CD8-positive, alpha-beta memory T cell (primary cell): ENCODE results near the gene CYP24A1. TPM values are rescaled to one million over a fixed set of nuclear protein-coding genes. Genes with fewer than 3 reads are reported as not detected.

Source experiments
- CTCF ChIA-PET: fragments of 350-600 bp; sonication (Branson Sonifier 250); formaldehyde crosslinking; loops from one replicate; lab custom pipeline; 2021; ENCODE audit warnings: antibody characterized with exemption; lab: Charles Lee
- POLR2A ChIA-PET: fragments of 350-600 bp; sonication (Branson Sonifier 250); formaldehyde crosslinking; loops from one replicate; lab custom pipeline; 2021; ENCODE audit warnings: antibody characterized with exemption; lab: Charles Lee
- DNase-seq, 5 donors: peaks; one replicate each; pipeline versions ENCODE4 v3.0.0 to v3.0.0-alpha.2; 2020 to 2022; ENCODE audit warnings: mixed read lengths in 1 of 5
- H3K27ac ChIP-seq: one replicate; pipeline ENCODE4 v1.7.0; 2013; ENCODE audit warnings: low read depth, mild to moderate bottlenecking, low read length, moderate library complexity
- H3K27me3 ChIP-seq: 2 replicates; pipeline ENCODE4 v1.7.0; 2013; ENCODE audit warnings: low read length, mild to moderate bottlenecking; ENCODE audit not compliant: insufficient read depth, poor library complexity, severe bottlenecking
- H3K36me3 ChIP-seq: 2 replicates; pipeline ENCODE4 v1.7.0; 2013; ENCODE audit warnings: mild to moderate bottlenecking, low read length, moderate library complexity; ENCODE audit not compliant: insufficient read depth
- H3K4me1 ChIP-seq: 2 replicates; pipeline ENCODE4 v1.7.0; 2013; ENCODE audit warnings: mild to moderate bottlenecking, low read length, moderate library complexity; ENCODE audit not compliant: insufficient read depth
- H3K4me3 ChIP-seq: 2 replicates; pipeline ENCODE4 v1.7.0; 2013; ENCODE audit warnings: mild to moderate bottlenecking, low read length
- H3K9me3 ChIP-seq: 2 replicates; pipeline ENCODE4 v1.7.0; 2013; ENCODE audit warnings: mild to moderate bottlenecking, low read length
- H3K27ac Mint-ChIP-seq, 8 donors: one replicate each; pipeline ENCODE4 v1.8.0; 2020 to 2021; ENCODE audit warnings: mixed read lengths in 8 of 8, mild to moderate bottlenecking in 6 of 8, inconsistent platforms in 3 of 8, moderate library complexity in 3 of 8
- H3K27me3 Mint-ChIP-seq, 2 donors: one replicate each; pipeline ENCODE4 v1.8.0; 2020 to 2021; ENCODE audit warnings: mixed read lengths in 2 of 2, mild to moderate bottlenecking in 1 of 2, moderate library complexity in 1 of 2
- H3K36me3 Mint-ChIP-seq, 3 donors: one replicate each; pipeline ENCODE4 v1.8.0; 2020 to 2021; ENCODE audit warnings: mixed read lengths in 3 of 3, inconsistent platforms in 1 of 3, mild to moderate bottlenecking in 1 of 3
- H3K4me1 Mint-ChIP-seq, 3 donors: one replicate each; pipeline ENCODE4 v1.8.0; 2020 to 2021; ENCODE audit warnings: mixed read lengths in 3 of 3, inconsistent platforms in 1 of 3, mild to moderate bottlenecking in 1 of 3
- H3K4me3 Mint-ChIP-seq, 7 donors: one replicate each; pipeline ENCODE4 v1.8.0; 2020 to 2021; ENCODE audit warnings: mixed read lengths in 7 of 7, mild to moderate bottlenecking in 6 of 7, moderate library complexity in 4 of 7, inconsistent platforms in 2 of 7
- H3K9me3 Mint-ChIP-seq, 5 donors: one replicate each; pipeline ENCODE4 v1.8.0; 2020 to 2022; ENCODE audit warnings: mixed read lengths in 5 of 5, mild to moderate bottlenecking in 3 of 5, moderate library complexity in 2 of 5, inconsistent platforms in 1 of 5
- polyA plus RNA-seq: library from polyadenylated mRNA; unstranded; fragments of 300-500 nt; fragmentation: Illumina TruSeq; gene quantifications from one replicate; pipeline ENCODE4 v1.2.3, GENCODE V29; 2021
- total RNA-seq, 2 experiments: library from RNA; stranded (reverse); gene quantifications; one replicate each; pipeline ENCODE4 v1.2.3, GENCODE V29; 2021

CYP24A1 gene
- total and polyA plus RNA-seq, 3 experiments from 2014 or later, result 0.37 to 0.58 (median 0.40) TPM

DNA sequence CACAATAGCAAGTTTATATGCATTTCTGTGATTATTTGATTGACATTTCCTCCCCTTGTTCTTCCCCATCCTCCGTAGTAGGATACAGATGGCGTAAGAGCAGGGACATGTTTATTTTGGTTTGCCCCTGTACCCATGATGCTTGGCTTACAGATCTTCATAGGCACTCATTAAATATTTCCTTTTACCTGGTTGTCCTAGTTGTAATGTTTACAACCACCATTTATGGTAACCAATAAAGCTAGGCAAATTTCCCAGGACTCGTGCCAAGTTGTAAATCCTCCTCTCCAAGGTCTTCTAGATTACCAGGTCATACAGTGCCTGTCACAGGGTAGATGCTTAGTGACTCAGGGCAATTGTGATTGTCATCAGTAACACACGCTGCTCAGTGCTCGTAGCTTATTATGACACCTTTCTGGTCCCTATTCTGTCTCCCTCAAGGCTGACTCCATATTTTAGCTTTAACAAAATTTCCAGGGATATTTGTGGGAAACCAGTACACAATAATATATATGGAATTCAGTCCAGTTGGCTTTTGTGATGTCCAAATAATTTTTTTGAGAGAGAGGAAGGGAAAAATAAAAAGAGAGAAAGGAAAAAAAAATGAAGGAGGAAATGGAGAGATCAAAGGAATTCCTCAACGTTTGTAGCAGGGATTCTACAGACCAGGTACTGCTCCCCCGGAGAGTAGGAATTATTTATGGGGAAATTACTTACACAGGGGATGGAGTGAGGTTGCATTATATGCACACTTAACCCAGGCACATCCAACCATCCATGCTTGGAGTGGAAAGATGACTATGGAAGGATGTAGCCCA, 24.6 kb downstream of the CYP24A1 start:
- Histone ChIP-seq H3K36me3 (no peaks in the 10 kb centered on the region), H3K4me3 (no peak overlapping the region), H3K27ac (no peak overlapping the region), H3K9me3 (no peaks in the 10 kb centered on the region), H3K27me3 (no peaks in the 10 kb centered on the region), H3K4me1 (no peaks in the 10 kb centered on the region)
- Mint-ChIP-seq H3K36me3 (no peaks in the 10 kb centered on the region), H3K4me1 (no peaks in the 10 kb centered on the region), H3K4me3 (no peak overlapping the region), H3K27me3 (peaks cover 8 to 29% of the 10 kb centered on the region in 2 donors), H3K9me3 (no peaks in the 10 kb centered on the region), H3K27ac (no peak overlapping the region)
- CTCF ChIA-PET, result no interaction called here
- no peak for DNase-seq
- POLR2A ChIA-PET, result no interaction called here

DNA sequence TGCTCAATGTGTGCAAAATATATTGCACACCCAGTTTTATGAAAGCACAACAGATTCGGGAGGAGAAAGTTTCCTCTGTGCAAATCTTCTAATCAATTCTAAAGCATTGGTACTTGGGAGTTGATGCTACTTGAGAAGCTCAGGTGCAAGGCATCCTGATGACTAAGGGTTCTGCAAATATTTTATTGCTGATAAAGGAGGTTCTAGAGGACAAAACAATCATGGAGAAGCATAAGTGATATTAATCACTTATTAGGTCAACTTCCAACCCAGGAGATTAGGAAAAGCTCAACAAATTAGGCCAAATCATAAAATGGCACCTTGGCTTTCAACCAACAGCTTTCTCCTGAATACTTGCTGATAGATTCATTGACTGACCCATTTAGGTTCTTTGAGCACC, 27.1 kb downstream of the CYP24A1 start:
- Histone ChIP-seq H3K36me3 (no peaks in the 10 kb centered on the region), H3K9me3 (no peaks in the 10 kb centered on the region), H3K4me1 (no peaks in the 10 kb centered on the region), H3K4me3 (no peak overlapping the region), H3K27me3 (no peaks in the 10 kb centered on the region), H3K27ac (no peak overlapping the region)
- Mint-ChIP-seq H3K9me3 (no peaks in the 10 kb centered on the region), H3K4me1 (no peaks in the 10 kb centered on the region), H3K27ac (no peak overlapping the region), H3K27me3 (peaks cover 9 to 26% of the 10 kb centered on the region in 2 donors), H3K36me3 (no peaks in the 10 kb centered on the region), H3K4me3 (no peak overlapping the region)
- ChIA-PET CTCF (no interaction called here), POLR2A (no interaction called here)
- no peak for DNase-seq

DNA sequence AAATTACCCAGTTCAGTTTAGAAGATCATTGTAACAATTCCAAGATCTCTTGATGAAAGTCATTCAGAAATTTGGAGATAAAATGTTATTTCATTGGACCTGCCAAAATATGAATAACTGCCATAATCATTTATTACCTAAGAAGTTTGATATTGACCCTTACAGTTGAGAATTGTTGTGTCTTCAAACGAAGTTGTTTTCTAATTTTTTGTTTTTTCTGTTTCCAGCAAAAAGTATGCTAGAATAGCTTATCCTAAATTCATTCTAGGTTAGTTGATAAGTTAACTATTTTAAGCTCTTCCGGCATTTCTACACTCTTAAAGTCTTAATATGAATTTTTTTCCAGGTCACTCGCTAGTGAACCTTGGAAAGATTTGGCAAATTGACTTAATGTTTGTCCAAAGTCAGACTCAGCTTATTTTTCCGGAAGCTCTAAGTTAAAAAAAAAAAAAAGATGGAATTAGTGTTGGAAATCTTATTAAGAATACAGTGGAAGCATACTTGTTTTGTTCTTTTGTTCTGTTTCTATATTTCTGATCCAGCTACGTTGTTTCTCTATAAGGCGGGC, 28.9 kb downstream of the CYP24A1 start:
- no peaks in the 10 kb centered on the region for H3K27me3 ChIP-seq
- H3K27ac ChIP-seq, result no peak overlapping the region
- H3K9me3 ChIP-seq, result no peaks in the 10 kb centered on the region
- Mint-ChIP-seq H3K4me1 (no peaks in the 10 kb centered on the region), H3K27ac (no peak overlapping the region), H3K27me3 (peaks cover 10 to 23% of the 10 kb centered on the region in 2 donors), H3K4me3 (no peak overlapping the region), H3K9me3 (no peaks in the 10 kb centered on the region), H3K36me3 (no peaks in the 10 kb centered on the region)
- no peak overlapping the region for H3K4me3 ChIP-seq
- no peaks in the 10 kb centered on the region for H3K4me1 ChIP-seq
- ChIA-PET CTCF (no interaction called here), POLR2A (no interaction called here)
- no peak for DNase-seq
- H3K36me3 ChIP-seq, result no peaks in the 10 kb centered on the region

DNA sequence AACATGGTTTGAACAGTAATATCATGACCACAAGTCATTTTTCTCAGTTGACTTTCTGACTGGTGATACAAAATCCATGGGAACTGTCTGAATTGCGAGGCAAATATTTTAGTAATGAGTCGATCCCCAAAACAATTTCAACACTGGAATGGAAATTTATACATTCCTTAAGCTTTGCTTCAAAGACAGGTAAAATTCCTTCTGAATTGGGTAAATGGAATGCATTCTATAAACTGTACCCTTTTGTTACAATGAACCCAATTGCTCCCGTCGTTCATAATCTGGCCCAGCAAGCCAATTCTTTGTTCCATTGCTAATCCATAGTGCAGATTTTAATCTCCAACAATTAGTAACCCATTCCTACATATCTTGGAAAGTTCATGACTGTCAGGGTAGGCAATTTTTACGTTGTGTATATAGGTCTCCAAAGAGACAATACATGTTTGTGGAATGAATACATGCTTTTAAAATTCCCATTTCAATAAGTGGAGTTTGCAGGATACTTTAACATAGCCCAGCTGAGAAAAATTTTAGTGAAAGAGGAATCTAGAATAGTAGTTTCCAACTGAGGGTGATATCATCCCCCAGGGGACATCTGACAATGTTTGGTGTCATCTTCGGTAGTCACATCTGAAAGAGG, 32.7 kb downstream of the CYP24A1 start:
- Mint-ChIP-seq H3K36me3 (no peaks in the 10 kb centered on the region), H3K9me3 (no peaks in the 10 kb centered on the region), H3K4me1 (no peaks in the 10 kb centered on the region), H3K27ac (no peak overlapping the region), H3K27me3 (peaks cover 10 to 29% of the 10 kb centered on the region in 2 donors), H3K4me3 (no peak overlapping the region)
- Histone ChIP-seq H3K27me3 (no peaks in the 10 kb centered on the region), H3K36me3 (no peaks in the 10 kb centered on the region), H3K4me3 (no peak overlapping the region), H3K4me1 (no peaks in the 10 kb centered on the region), H3K9me3 (no peaks in the 10 kb centered on the region), H3K27ac (no peak overlapping the region)
- no peak for DNase-seq
- ChIA-PET POLR2A (no interaction called here), CTCF (no interaction called here)

DNA sequence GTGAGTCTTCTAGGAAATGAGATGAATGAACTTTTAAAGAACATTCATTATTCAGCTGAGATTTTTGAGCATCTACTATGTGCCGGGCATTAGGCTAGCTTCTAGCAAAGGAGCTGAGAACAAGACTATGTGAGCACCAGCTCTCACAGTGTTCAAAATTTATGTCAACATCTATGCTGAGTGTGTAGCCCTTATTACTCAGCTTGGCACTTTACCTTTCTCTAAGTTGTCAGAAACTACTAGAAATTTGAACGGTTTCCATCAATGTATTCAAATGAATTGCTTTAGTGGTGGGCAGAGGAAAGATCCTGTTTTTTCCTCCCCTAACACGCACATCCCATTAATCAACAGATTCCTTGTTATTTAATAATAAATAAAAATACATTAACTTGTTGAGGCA, 33.3 kb downstream of the CYP24A1 start:
- no peaks in the 10 kb centered on the region for H3K4me1 Mint-ChIP-seq
- no peaks in the 10 kb centered on the region for H3K36me3 Mint-ChIP-seq
- DNase-seq, result no peak
- POLR2A ChIA-PET, result no interaction called here
- no peak overlapping the region for H3K4me3 ChIP-seq
- no peaks in the 10 kb centered on the region for H3K9me3 Mint-ChIP-seq
- H3K27me3 Mint-ChIP-seq, result peaks cover 8 to 26% of the 10 kb centered on the region in 2 donors
- H3K36me3 ChIP-seq, result no peaks in the 10 kb centered on the region
- CTCF ChIA-PET, result no interaction called here
- no peaks in the 10 kb centered on the region for H3K4me1 ChIP-seq
- no peak overlapping the region for H3K27ac Mint-ChIP-seq
- H3K9me3 ChIP-seq, result no peaks in the 10 kb centered on the region
- no peak overlapping the region for H3K27ac ChIP-seq
- H3K4me3 Mint-ChIP-seq, result no peak overlapping the region
- H3K27me3 ChIP-seq, result no peaks in the 10 kb centered on the region

DNA sequence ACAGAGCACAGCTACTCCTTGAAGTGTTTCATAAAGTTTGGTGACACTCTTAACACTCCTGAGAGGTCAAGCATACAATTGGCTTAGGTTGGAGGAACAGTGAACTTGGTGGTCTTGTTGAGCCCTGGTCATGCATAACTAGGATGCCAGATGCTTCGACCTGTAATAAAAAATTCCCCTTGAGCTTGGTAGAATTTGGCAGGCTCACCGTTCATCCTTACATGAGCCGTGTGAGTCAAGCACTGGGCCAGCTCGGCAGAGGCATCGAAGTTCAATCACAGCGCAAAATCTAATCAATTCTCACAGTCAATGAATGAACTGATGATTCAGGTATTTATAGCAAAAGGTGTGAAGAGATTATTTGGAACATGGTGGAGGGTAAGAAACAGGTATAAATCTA, 33.7 kb downstream of the CYP24A1 start:
- peaks cover 8 to 21% of the 10 kb centered on the region in 2 donors for H3K27me3 Mint-ChIP-seq
- ChIA-PET CTCF (no interaction called here), POLR2A (no interaction called here)

DNA sequence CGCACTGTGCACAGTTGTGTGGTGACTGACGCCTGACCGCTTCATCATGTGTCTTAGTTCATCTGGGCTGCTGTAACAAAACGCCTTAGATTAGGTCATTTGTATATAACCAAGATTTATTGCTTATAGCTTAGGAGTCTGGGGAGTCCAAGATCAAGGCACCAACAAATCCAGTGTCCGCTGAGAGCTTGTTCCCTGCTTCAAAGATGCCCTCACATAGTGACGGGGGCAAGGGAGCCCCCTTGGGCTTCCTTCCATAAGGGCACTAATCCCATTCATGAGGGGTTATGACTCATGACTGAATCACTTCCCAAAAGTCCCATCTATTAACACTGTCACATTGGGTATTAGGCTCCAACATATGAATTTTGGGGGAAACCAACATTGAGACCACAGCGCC, 34.6 kb downstream of the CYP24A1 start:
- H3K27ac Mint-ChIP-seq, result no peak overlapping the region
- H3K4me3 Mint-ChIP-seq, result no peak overlapping the region
- DNase-seq, result no peak
- H3K36me3 Mint-ChIP-seq, result no peaks in the 10 kb centered on the region
- H3K9me3 Mint-ChIP-seq, result no peaks in the 10 kb centered on the region
- no peaks in the 10 kb centered on the region for H3K27me3 ChIP-seq
- no peak overlapping the region for H3K27ac ChIP-seq
- ChIA-PET POLR2A (no interaction called here), CTCF (no interaction called here)
- H3K27me3 Mint-ChIP-seq, result peaks cover 7 to 20% of the 10 kb centered on the region in 2 donors
- H3K4me1 ChIP-seq, result no peaks in the 10 kb centered on the region
- H3K4me3 ChIP-seq, result no peak overlapping the region
- no peaks in the 10 kb centered on the region for H3K9me3 ChIP-seq
- H3K36me3 ChIP-seq, result no peaks in the 10 kb centered on the region
- H3K4me1 Mint-ChIP-seq, result no peaks in the 10 kb centered on the region

More for the DNA sequence above, 33.7 kb downstream of the CYP24A1 start:
- Mint-ChIP-seq H3K36me3 (no peaks in the 10 kb centered on the region), H3K4me1 (no peaks in the 10 kb centered on the region), H3K9me3 (no peaks in the 10 kb centered on the region), H3K27ac (no peak overlapping the region), H3K4me3 (no peak overlapping the region)
- Histone ChIP-seq H3K36me3 (no peaks in the 10 kb centered on the region), H3K4me3 (no peak overlapping the region), H3K27me3 (no peaks in the 10 kb centered on the region), H3K4me1 (no peaks in the 10 kb centered on the region), H3K9me3 (no peaks in the 10 kb centered on the region), H3K27ac (no peak overlapping the region)
- DNase-seq, result no peak

DNA sequence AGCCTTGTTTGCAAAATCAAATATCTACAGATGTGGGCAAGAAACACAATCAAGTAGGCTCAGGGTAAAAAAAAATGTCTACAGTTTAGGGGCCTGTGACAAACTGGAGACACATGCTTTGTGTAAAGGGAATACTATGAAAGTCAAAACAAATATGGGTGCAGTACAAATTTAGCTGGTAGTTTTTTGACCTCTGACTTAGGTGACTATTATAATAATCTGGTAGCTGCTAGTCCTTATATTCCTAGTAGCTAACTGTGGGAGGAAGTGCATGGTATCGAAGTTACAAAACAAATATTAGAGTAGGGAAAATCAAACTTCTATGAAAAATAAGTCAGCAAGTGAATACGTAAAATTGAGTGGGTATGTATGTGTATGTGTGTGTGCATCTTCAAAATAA, 35.4 kb downstream of the CYP24A1 start:
- no peaks in the 10 kb centered on the region for H3K27me3 ChIP-seq
- H3K9me3 Mint-ChIP-seq, result no peaks in the 10 kb centered on the region
- no peak overlapping the region for H3K4me3 Mint-ChIP-seq
- H3K27me3 Mint-ChIP-seq, result peaks cover 5 to 20% of the 10 kb centered on the region in 2 donors
- H3K36me3 Mint-ChIP-seq, result no peaks in the 10 kb centered on the region
- H3K9me3 ChIP-seq, result no peaks in the 10 kb centered on the region
- H3K36me3 ChIP-seq, result no peaks in the 10 kb centered on the region
- H3K4me1 ChIP-seq, result no peaks in the 10 kb centered on the region
- no peaks in the 10 kb centered on the region for H3K4me1 Mint-ChIP-seq
- no peak overlapping the region for H3K27ac Mint-ChIP-seq
- DNase-seq, result no peak
- H3K27ac ChIP-seq, result no peak overlapping the region
- no peak overlapping the region for H3K4me3 ChIP-seq
- ChIA-PET POLR2A (no interaction called here), CTCF (no interaction called here)
